ENCODE data around the gene KIAA1755.

Gene KIAA1755

DNA sequence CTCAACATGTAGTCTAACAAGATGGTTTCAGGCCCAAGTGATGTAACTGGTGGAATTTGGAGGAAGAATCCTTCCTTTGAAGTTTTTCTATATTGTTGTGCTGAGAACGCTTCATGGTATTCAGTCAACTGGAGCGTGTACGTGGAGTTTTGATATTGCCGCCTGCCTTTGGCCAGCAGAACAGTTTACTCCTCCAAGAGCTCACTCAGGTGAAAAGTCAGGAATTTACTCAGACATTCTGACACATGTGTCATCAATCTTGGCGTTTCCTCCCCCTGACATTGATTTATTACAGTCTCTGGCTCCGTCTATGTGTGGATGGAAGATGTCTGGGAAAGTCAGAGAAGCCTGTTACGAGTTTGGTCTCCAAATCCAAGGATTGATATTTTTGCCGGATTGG is 76.4 kb downstream of the KIAA1755 start:
- DNase-seq (ENCODE audit: low spot score), result no peak

DNA sequence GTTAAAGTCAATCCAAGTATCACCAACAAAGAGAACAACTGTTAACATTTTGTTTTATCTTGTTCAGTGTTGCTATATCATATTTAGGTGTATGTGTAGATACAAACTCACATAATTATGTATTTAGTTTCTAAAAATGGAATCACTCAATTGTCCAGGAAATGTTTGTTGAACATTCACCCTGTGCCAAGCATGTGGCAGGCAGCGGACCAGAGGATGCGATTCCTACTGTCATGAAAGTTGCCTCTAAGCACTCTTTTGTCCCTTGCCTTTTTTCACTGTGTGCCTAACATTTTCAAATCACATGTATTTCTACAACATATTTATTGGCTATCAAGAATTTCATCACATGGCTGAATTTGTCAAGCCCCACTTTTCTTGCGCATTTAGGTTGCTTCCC is 78.6 kb downstream of the KIAA1755 start:
- no peak for DNase-seq (ENCODE audit: low spot score)

- no peak for DNase-seq (ENCODE audit: low spot score)
Measured at GRCh38 chr20:38181207-38181801, 79.2 kb downstream of the KIAA1755 start.

DNA sequence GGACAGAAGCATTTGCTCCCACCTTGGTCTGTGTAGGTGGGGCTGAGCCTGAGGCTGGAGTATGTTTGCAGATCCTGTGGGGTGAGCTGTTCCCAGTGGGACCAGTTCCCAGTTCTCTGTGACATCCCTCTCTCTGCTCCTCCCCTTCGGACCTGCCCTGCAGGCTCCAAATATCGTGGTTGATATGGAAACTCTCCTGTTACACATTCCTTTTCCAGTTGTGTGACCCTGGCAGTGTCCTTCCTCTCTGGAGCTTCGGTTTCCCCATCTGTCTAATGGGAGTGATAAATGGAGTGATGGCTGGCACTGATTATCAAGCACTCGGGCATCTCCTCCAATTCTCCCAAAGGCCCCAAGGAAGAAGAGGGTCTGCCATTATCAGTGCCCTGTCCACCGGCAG is 79.8 kb downstream of the KIAA1755 start:
- DNase-seq (ENCODE audit: low spot score), result no peak

GRCh38 chr20:38179846-38180245 is 80.7 kb downstream of the KIAA1755 start:
- DNase-seq (ENCODE audit: low spot score), result no peak

DNA sequence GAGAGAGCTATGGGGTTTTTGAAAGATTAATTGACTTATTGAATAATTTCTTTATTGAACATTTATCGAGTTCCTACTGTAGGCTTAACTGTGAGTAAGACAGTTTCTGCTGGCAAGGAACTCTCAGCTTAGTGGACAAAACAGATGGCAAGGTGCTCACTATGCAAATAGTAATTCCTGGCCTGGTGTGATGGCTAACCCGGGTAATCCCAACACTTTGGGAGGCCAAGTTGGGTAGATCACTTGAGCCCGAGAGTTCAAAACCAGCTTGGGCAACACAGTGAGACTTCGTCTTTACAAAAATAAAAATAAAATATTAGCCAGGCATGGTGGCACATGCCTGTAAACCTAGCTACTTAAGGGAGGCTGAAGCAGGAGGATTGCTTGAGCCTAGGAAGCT is 82.0 kb downstream of the KIAA1755 start:
- no peak for DNase-seq (ENCODE audit: low spot score)

DNA sequence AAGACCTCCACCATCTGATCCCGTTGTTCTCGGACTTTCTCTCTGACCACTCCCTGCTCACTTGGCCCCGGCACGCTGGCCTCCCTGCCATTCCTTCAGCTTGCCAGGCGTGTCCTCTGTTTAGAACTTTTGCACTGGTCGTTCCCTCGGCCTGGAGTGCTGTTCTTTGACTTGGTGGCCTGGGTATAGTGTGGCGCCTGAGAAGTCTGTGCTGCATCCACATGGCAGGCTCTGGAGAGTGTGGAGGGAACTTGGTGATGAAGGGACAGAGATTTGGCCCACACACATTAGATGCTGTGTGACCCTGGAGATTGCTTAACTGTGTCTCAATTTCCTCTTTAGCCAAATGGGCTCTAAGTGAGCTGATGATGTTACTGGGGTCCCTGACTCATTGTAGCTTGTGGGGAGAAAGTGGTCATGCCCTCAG is 82.5 kb downstream of the KIAA1755 start:
- no peak for DNase-seq (ENCODE audit: low spot score)

DNA sequence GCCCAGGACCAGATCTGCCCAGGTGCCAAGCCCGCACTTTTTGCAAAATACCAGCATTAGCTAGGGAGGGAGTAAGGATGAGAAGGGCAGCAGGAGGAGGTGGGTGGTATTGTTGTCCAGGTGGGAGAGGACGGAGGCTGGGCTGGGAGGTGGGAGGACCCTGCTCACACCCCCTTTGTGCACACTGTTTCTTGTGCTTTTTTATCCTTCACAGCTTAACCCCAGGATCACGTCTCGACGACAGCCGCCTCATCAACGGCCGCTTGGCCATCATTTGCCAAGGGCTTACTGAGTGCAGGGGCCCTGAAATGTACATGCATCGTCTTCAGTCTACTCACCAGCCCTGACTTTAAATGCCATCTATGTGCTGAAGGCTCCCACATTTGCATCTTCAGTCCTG is 83.3 kb downstream of the KIAA1755 start:
- no peak for DNase-seq (ENCODE audit: low spot score)

DNA sequence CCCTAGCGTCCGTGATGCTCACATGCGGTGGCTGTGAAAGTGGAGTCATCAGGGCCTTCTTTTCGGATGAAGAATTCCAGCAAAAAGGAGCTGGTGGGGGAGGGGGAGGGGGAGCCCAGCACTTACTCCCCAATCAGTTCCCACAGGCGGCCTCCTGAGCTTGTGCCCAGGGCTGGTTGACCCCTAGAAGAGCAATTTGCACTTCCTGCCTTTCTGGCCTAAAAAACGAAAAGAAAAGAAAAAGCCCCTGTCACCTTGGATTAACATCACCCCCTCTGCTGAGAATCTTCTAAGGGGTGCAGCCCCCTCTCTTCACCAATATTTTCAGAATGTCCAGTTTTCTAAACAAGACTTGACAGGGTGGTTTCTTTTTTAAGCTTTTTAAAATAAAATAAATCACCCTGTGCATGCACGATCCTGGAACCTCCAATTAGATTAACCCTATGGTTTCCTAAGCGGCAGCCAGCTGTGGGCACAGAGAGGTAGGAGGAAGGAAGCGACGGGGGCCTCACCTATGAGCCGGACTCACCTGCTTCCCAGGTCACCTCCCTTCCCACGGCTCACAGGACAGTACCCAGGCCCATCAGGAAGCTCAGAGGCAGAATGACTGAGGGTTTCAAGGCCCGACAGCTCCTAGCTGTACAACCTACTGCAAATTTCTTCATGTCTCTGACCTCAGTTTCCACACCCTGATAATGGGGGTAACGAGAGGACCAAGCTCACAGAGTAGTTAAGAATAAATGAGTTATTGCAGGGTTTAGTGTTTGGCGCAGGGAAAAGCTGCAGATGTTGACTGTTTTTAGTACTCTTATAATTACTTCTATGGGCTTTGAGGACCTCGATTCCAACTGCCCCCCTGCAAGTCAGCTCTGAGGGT is 85.0 kb downstream of the KIAA1755 start:
- no peak for DNase-seq (ENCODE audit: low spot score)

DNA sequence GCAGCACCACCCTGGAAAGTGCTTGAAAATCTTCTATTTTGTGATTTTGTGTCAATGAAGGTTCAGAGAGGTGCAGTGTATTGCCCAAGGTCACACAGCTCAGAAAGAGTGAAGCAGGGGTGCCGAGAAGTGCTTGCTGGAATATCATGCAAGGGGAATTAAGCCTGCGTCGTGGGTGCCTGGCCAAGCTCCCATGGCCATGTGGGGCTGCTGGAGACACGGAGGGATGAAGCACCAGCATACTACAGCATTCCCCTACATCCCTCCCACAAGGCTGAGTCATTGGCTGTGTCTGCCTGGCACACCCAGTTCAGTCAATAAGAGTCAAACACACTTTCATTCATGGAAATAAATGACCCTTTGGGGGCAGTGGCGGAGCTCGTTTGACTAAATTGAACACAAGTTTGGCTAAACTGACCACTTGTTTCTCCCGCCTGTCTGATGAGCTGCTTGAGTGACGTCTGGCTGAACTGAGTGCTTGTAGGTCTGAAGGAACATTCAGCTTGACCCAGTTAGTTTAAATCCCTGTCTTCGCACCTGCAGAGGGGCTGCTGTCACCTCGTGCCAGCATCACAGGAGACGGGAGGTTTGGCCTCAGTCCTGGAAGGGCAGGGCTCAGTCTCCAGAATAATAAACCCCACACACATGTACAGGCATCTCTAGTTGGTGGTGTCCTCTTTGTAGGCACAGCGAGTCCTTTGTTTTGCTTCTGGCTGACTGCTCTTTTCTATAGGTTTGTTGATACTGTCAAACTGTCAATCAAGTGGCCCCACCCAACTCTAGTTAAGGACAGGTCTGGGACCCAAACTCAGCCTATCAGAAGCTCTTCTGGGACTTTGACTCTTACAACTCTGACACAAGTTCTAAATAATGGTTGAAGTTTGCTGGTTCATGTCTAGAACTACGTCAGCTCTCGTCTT is 87.0 kb downstream of the KIAA1755 start:
- DNase-seq (ENCODE audit: low spot score), result peak; percentile 89

- peak; percentile 16 for DNase-seq (ENCODE audit: low spot score)
Measured at GRCh38 chr20:38172408-38172807, 88.1 kb downstream of the KIAA1755 start.

GRCh38 chr20:38171675-38172043 is 88.9 kb downstream of the KIAA1755 start:
- DNase-seq (ENCODE audit: low spot score), result no peak

DNA sequence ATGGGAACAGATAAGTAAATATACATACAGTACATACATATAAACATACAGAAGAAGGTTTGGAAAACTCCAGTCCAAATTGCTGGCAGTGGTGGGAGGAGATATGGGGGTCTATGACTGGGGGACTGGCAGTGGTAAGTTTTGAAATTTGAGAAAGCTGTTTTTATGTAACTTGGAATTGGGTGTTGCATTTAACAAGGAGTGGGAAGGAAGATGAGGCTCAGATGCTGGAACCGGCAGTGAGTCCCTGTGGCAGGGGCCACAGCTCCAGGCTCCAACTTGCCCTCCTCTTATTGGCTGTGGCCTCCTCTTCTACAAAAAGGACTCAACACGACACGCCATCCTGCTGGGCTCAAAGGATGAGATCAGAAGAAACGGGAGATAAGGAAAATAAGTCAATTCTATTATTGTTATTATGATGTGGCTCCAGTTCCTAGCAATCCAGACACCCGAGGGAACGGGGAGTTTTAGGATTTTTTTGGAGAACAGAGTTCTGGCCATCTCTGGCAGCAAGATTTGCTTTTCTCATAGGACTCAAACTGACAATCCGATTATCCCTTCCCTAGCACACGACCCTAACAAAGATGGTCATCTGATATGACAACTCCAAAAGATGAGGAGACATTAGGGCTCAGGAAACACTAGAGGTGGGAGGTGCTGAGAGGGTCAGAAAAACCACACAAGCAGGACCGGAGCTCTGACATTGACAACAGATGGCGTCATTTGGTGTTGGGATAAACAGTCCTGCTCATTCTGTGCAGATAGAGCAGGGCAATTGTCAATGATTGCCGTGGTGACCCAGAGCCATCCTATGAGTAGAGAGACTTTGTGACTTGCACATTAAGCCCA is 89.5 kb downstream of the KIAA1755 start:
- no peak for DNase-seq (ENCODE audit: low spot score)

GRCh38 chr20:38170219-38170825 is 90.2 kb downstream of the KIAA1755 start:
- no peak for DNase-seq (ENCODE audit: low spot score)

DNA sequence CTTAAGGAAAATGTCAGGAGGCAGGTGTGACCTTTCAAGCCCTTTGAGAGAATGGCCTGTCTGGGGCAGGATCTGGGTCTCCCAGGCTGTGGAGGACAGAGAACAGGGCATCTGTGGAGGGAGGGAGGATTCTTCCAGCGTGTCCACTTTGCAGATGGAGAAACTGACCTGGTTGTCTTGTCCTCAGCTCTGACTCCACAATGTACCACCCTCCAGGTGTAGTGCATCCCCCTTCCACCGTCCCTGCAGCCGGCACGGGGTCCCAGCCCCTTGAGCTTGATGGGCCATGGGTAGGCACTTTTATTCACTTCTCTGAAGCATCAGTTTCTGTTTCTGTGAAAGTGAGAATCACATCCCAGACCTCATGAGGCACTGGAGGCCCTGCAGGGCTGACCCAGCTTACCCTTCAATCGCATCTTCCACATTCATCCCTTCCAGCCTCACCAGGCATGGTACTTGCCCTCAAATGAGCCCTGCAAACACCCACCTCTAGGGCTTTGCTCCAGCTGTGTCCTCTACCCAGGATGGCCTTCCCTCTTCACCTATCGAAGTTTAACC is 90.8 kb downstream of the KIAA1755 start:
- DNase-seq (ENCODE audit: low spot score), result no peak

DNA sequence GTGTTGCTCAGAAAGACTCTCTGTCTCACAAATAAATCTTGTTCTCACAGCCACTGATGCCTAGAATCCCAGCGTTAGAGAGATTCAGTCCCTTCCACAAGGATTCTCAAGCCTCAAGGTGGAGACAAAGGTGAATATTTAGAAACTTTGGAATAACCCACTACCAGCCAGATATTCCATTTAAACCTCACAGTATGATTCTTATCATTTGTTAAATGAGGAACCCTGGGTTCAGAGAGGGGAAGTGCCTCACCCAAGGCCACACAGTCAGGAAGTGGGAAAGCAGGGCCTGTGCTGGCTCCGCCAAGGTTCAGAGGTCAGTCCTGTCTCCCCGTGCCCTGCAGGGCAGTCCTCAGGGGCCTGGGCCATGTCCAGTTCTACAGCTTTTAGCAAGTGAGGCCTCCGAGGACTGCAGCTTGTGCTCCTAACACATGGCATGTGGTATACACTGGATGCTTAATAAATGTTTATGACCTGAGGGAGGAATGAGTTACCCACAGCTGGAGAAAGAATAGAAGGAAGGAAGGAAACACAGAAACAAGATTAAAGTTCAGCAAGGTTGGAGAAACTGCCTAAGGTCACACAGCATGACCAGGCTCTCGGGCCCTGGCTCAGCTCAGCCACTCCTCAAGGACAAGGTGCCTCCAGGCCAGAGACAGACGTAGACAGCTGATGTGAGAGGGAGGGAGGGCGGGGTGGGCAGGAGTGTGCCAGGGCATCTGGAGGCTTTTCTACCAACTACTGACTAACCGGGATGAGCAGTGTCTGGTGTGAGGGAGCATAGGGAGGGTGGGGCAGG is 91.5 kb downstream of the KIAA1755 start:
- no peak for DNase-seq (ENCODE audit: low spot score)

DNA sequence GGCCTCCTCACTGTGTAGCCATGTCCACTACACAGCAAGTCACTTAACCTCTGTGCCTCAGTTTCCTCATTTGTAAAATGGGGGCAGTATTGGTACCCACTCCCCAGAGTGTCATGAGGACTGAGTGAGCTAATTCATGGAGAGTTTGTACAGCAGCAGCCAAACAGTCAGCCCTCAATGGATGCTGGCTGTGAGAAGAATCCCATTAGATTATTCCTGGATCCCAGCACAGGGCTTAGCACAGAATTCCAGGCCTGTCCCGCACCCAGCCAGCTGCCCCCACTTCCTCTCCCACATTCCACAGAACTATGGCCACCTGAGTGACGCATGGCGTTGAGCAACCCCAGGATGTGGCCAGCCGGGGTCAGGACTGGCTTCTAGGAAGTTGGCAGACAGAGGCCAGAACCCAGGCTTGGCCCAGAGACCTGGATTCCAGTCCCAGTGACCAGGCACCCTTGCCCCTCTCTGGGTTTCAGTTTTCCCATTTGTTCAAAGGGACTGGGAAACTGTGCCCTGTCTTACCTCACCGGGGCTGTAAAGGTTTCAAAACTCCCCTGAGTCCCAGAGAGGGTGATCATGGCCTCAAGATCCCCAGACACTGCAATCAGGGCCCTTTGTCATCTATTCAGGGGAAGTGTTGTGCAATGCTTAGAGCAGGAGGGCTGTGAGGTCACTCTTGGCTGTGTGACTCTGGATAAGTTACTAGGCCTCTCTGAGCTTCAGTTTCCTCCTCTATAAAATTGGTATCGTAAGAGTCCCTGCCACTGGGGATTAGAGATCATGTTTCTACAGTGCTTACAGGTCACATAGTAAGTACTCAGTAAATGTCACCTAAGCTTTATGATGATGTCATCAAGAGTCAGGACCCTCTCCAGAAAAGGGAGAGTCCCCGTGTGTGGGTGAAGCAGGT is 92.4 kb downstream of the KIAA1755 start:
- DNase-seq (ENCODE audit: low spot score), result peak; percentile 40

DNA sequence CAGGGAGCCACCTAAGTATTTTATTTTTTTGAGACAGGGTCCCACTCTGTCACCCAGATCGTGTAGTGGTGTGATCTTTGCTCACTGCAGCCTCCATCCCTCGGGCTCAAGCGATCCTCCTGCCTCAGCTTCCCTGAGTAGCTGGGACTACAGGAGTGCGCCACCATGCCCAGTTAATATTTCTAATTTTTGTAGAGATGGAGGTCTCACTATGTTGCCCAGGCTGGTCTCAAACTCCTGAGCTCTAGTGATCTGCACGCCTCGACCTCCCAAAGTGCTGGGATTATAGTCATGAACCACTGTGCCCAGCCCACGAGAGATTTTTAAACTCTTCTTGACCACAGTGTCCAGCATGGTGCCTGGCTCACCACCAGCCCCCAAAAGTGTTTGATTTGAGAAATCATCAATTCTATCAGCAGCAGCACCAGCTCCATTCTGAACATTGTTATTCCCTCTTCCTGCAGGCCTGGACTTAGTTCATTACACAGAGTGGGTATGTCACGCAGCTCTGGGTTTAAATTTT is 93.1 kb downstream of the KIAA1755 start:
- DNase-seq (ENCODE audit: low spot score), result no peak
